ENCODE results near the gene DSCAM.

Gene DSCAM

GRCh38 chr21:40840401-40841125, 6.4 kb downstream of the DSCAM start:
- DNase-seq: no peak

- DNase-seq: no peak
These were observed 7.4 kb downstream of the DSCAM start for GRCh38 chr21:40839521-40839920.

GRCh38 chr21:40837456-40837855, 9.5 kb downstream of the DSCAM start:
- no peak for DNase-seq

- DNase-seq: peak in 1 of 58 donors; percentile 29
These were observed 11.7 kb downstream of the DSCAM start for GRCh38 chr21:40835184-40835694.

- DNase-seq: no peak
These were observed 13.8 kb downstream of the DSCAM start for GRCh38 chr21:40833184-40833583.

- no peak for DNase-seq
These were observed 14.6 kb downstream of the DSCAM start for GRCh38 chr21:40832316-40832715.

GRCh38 chr21:40830836-40831235, 16.1 kb downstream of the DSCAM start:
- DNase-seq: no peak

GRCh38 chr21:40829791-40830190, 17.2 kb downstream of the DSCAM start:
- DNase-seq: no peak

GRCh38 chr21:40829308-40829707, 17.6 kb downstream of the DSCAM start:
- DNase-seq: no peak

- DNase-seq: no peak
These were observed 19.4 kb downstream of the DSCAM start for GRCh38 chr21:40827509-40827908.

GRCh38 chr21:40819071-40819900, 27.7 kb downstream of the DSCAM start:
- DNase-seq: no peak

- DNase-seq: no peak
These were observed 33.0 kb downstream of the DSCAM start for GRCh38 chr21:40813918-40814317.

GRCh38 chr21:40809673-40810197, 37.2 kb downstream of the DSCAM start:
- peak in 1 of 58 donors; percentile 4 for DNase-seq

GRCh38 chr21:40803101-40803500, 43.9 kb downstream of the DSCAM start:
- no peak for DNase-seq

GRCh38 chr21:40800126-40800525, 46.8 kb downstream of the DSCAM start:
- DNase-seq: no peak

GRCh38 chr21:40797891-40798290, 49.1 kb downstream of the DSCAM start:
- no peak for DNase-seq

GRCh38 chr21:40797410-40797809, 49.5 kb downstream of the DSCAM start:
- no peak for DNase-seq

GRCh38 chr21:40796464-40796863, 50.5 kb downstream of the DSCAM start:
- DNase-seq: no peak

- DNase-seq: no peak
These were observed 51.6 kb downstream of the DSCAM start for GRCh38 chr21:40795313-40795712.

GRCh38 chr21:40792691-40793456, 54.1 kb downstream of the DSCAM start:
- peak in 1 of 58 donors; percentile 12 for DNase-seq

- DNase-seq: no peak
These were observed 58.3 kb downstream of the DSCAM start for GRCh38 chr21:40788635-40789034.

Measured in anterior cingulate cortex (tissue), 58 donors.